HepG2 (cell line): ENCODE measurements around the gene ADM5. TPM values are rescaled to one million over a fixed set of nuclear protein-coding genes. Genes with fewer than 3 reads are reported as not detected.

Experiments
- BCL6 ChIP-seq: IDR thresholded peaks from 2 replicates; pipeline ENCODE4 v1.6.1; 2016; ENCODE audit warnings: missing genetic modification reagents, missing compliant biosample characterization
- BRD4 ChIP-seq: sonication (generic); formaldehyde crosslinking; IDR thresholded peaks from 2 replicates; pipeline ENCODE4 v1.4.0; 2020; ENCODE audit warnings: missing genetic modification reagents
- CEBPB ChIP-seq: IDR thresholded peaks from 2 replicates; pipeline ENCODE4 v1.6.1; 2011; ENCODE audit warnings: low read depth, low read length, improper control_type of control experiment, borderline replicate concordance
- GPN1 ChIP-seq: sonication (generic); formaldehyde crosslinking; IDR thresholded peaks from 2 replicates; pipeline ENCODE4 v1.5.1; 2020; ENCODE audit warnings: missing genetic modification reagents, borderline replicate concordance
- JUNB ChIP-seq: sonication (generic); formaldehyde crosslinking; IDR thresholded peaks from 2 replicates; pipeline ENCODE4 v1.8.0; 2022; ENCODE audit warnings: missing genetic modification reagents, mild to moderate bottlenecking, borderline replicate concordance
- KLF16 ChIP-seq, 2 experiments: sonication (generic) in 1 of 2; formaldehyde crosslinking in 1 of 2; IDR thresholded peaks; 2 replicates each; pipeline versions ENCODE4 v1.6.1 to v1.8.0; 2016 to 2023; ENCODE audit warnings: missing genetic modification reagents in 2 of 2, missing compliant biosample characterization in 1 of 2
- KLF6 ChIP-seq: IDR thresholded peaks from 2 replicates; pipeline ENCODE4 v1.8.0; 2016; ENCODE audit warnings: missing biosample characterization, missing genetic modification reagents
- MED8 ChIP-seq: sonication (generic); formaldehyde crosslinking; IDR thresholded peaks from 2 replicates; pipeline ENCODE4 v1.8.1; 2023; ENCODE audit warnings: mild to moderate bottlenecking, missing genetic modification reagents; ENCODE audit not compliant: insufficient replicate concordance
- MEIS1 ChIP-seq: sonication (generic); formaldehyde crosslinking; IDR thresholded peaks from 2 replicates; pipeline ENCODE4 v1.9.0; 2021; ENCODE audit warnings: mild to moderate bottlenecking, missing genetic modification reagents, moderate library complexity, borderline replicate concordance
- NFYC ChIP-seq: IDR thresholded peaks from 2 replicates; pipeline ENCODE4 v1.6.1; 2016; ENCODE audit warnings: missing genetic modification reagents, missing compliant biosample characterization
- RFX5 ChIP-seq: IDR thresholded peaks from 2 replicates; pipeline ENCODE4 v1.6.1; 2011; ENCODE audit warnings: low read depth, low read length, improper control_type of control experiment
- SP5 ChIP-seq: IDR thresholded peaks from 2 replicates; pipeline ENCODE4 v1.6.1; 2016; ENCODE audit warnings: low read depth, borderline replicate concordance
- ZMYM4 ChIP-seq: sonication (generic); formaldehyde crosslinking; IDR thresholded peaks from 2 replicates; pipeline ENCODE4 v1.8.1; 2023; ENCODE audit warnings: mild to moderate bottlenecking, missing genetic modification reagents
- ZNF143 ChIP-seq: sonication (generic); formaldehyde crosslinking; IDR thresholded peaks from 2 replicates; pipeline ENCODE4 v1.4.0; 2020; ENCODE audit warnings: missing genetic modification reagents
- ZNF263 ChIP-seq: sonication (generic); formaldehyde crosslinking; IDR thresholded peaks from 2 replicates; pipeline ENCODE4 v1.4.0; 2020; ENCODE audit warnings: missing genetic modification reagents
- ZNF430 ChIP-seq: sonication (generic); formaldehyde crosslinking; IDR thresholded peaks from 2 replicates; pipeline ENCODE4 v1.9.0; 2021; ENCODE audit warnings: mild to moderate bottlenecking, missing genetic modification reagents
- ZNF672 ChIP-seq: sonication (generic); formaldehyde crosslinking; IDR thresholded peaks from 2 replicates; pipeline ENCODE4 v1.8.1; 2022; ENCODE audit warnings: missing genetic modification reagents
- ZNF878 ChIP-seq: sonication (generic); formaldehyde crosslinking; IDR thresholded peaks from 2 replicates; pipeline ENCODE4 v1.8.1; 2023; ENCODE audit warnings: mild to moderate bottlenecking, missing genetic modification reagents, moderate library complexity
- polyA plus RNA-seq, 8 experiments: library from polyadenylated mRNA; depleted of rRNA in 3 of 8; stranded (reverse) in 7 of 8; unstranded in 1 of 8; fragments of >200 nt; fragmentation: Illumina TruSeq in 4 of 8; extraction: Trizol in 4 of 8; gene quantifications; 2 replicates each; pipeline versions ENCODE4 v1.2.1 to v1.2.3, GENCODE V29; 2011 to 2016; ENCODE audit warnings: low read depth in 4 of 8, missing spikeins in 1 of 8, mixed read lengths in 1 of 8; ENCODE audit not compliant: insufficient read depth in 1 of 8
- total RNA-seq, 5 experiments: library from RNA; depleted of rRNA; stranded (reverse); fragments of >200 nt; fragmentation: Illumina TruSeq; extraction: Trizol; gene quantifications; 2 replicates each; pipeline ENCODE4 v1.2.3, GENCODE V29; 2016; ENCODE audit warnings: low read depth in 1 of 5
- TF ChIP-seq, protein P1 (sequence below): sonication (generic); formaldehyde crosslinking; IDR thresholded peaks from 2 replicates; pipeline ENCODE4 v1.5.0; 2020; ENCODE audit warnings: mild to moderate bottlenecking, missing genetic modification reagents, borderline replicate concordance
- TF ChIP-seq, protein P2 (sequence below): sonication (generic); formaldehyde crosslinking; IDR thresholded peaks from 2 replicates; pipeline ENCODE4 v1.5.1; 2020; ENCODE audit warnings: missing genetic modification reagents, mild to moderate bottlenecking, borderline replicate concordance
- TF ChIP-seq, protein P3 (sequence below), 2 experiments: sonication (generic) in 1 of 2; formaldehyde crosslinking in 1 of 2; IDR thresholded peaks; 2 replicates each; pipeline versions ENCODE4 v1.5.1 to v1.6.1; 2011 to 2020; ENCODE audit warnings: borderline replicate concordance in 1 of 2, low read depth in 1 of 2, low read length in 1 of 2, mild to moderate bottlenecking in 1 of 2, missing genetic modification reagents in 1 of 2, moderate library complexity in 1 of 2
- TF ChIP-seq, protein P4 (sequence below): sonication (generic); formaldehyde crosslinking; IDR thresholded peaks from 2 replicates; pipeline ENCODE4 v1.8.1; 2023; ENCODE audit warnings: missing genetic modification reagents, inconsistent platforms, borderline replicate concordance
- TF ChIP-seq, protein P5 (sequence below): IDR thresholded peaks from 2 replicates; pipeline ENCODE4 v1.6.1; 2016; ENCODE audit warnings: missing genetic modification reagents, missing compliant biosample characterization

The ADM5 gene
- total and polyA plus RNA-seq, 2 of the 13 experiments (the other 11 are each of a cell fraction or from before 2014, with no cell fraction given), result 2.7 to 4.1 TPM

DNA sequence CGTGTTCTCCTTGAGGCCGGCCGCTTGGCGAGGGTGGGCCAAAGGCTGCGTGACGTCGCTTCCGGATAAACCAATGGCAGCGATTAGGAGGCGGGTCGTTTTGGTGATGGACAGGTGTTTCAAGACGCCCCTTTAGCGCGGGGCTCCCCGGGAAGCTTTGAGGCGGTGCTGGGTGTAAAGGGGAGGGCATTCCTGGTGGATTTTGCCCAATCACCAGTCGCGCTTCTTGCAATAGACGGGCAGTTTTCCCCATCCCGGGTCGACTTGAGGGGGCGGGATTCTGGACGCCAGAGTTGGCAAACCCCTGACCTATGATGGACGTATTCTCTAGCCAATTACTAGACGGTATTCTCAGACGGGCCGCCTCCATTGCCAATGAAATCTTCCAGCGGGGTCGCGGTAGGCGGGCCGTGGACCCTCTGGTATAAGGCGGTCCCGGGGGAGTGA lies 12.6 kb upstream of the ADM5 start (continued):
- TF ChIP-seq, protein P1, sequence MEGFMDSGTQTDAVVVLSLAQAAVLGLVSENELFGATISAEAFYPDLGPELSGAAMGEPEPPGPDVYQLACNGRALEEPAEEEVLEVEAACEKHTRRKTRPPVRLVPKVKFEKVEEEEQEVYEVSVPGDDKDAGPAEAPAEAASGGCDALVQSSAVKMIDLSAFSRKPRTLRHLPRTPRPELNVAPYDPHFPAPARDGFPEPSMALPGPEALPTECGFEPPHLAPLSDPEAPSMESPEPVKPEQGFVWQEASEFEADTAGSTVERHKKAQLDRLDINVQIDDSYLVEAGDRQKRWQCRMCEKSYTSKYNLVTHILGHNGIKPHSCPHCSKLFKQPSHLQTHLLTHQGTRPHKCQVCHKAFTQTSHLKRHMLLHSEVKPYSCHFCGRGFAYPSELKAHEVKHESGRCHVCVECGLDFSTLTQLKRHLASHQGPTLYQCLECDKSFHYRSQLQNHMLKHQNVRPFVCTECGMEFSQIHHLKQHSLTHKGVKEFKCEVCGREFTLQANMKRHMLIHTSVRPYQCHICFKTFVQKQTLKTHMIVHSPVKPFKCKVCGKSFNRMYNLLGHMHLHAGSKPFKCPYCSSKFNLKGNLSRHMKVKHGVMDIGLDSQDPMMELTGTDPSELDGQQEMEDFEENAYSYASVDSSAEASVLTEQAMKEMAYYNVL (CRISPR knock-in tag), result no peak
- TF ChIP-seq CEBPB (peak; percentile 70; the same call in 1 of the 2 replicates), ZNF430 (no peak), BCL6 (CRISPR knock-in tag) (no peak), ZNF143 (CRISPR knock-in tag) (peak; percentile 67), ZNF878 (no peak), JUNB (CRISPR knock-in tag) (no peak), BRD4 (CRISPR knock-in tag) (no peak), MEIS1 (CRISPR knock-in tag) (0 out of 2 replicates have a peak, but pooled peaks have one; percentile 51), NFYC (CRISPR knock-in tag) (peak; percentile 86), SP5 (CRISPR knock-in tag) (peak; percentile 19; the same call in 1 of the 2 replicates), KLF16 (CRISPR knock-in tag; IDR thresholded peaks at IDR 0.05) (no peak), MED8 (no peak), GPN1 (CRISPR knock-in tag) (no peak), KLF6 (CRISPR knock-in tag) (no peak), RFX5 (peak; percentile 62; the same call in 1 of the 2 replicates), ZNF672 (no peak), ZMYM4 (peak; percentile 77), ZNF263 (CRISPR knock-in tag) (no peak)
- TF ChIP-seq, protein P2, sequence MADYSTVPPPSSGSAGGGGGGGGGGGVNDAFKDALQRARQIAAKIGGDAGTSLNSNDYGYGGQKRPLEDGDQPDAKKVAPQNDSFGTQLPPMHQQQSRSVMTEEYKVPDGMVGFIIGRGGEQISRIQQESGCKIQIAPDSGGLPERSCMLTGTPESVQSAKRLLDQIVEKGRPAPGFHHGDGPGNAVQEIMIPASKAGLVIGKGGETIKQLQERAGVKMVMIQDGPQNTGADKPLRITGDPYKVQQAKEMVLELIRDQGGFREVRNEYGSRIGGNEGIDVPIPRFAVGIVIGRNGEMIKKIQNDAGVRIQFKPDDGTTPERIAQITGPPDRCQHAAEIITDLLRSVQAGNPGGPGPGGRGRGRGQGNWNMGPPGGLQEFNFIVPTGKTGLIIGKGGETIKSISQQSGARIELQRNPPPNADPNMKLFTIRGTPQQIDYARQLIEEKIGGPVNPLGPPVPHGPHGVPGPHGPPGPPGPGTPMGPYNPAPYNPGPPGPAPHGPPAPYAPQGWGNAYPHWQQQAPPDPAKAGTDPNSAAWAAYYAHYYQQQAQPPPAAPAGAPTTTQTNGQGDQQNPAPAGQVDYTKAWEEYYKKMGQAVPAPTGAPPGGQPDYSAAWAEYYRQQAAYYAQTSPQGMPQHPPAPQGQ (CRISPR knock-in tag), result no peak
- TF ChIP-seq, protein P3, sequence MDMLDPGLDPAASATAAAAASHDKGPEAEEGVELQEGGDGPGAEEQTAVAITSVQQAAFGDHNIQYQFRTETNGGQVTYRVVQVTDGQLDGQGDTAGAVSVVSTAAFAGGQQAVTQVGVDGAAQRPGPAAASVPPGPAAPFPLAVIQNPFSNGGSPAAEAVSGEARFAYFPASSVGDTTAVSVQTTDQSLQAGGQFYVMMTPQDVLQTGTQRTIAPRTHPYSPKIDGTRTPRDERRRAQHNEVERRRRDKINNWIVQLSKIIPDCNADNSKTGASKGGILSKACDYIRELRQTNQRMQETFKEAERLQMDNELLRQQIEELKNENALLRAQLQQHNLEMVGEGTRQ (IDR thresholded peaks at IDR 0.05; ENCODE audit: low read depth, low read length), result 0 out of 2 replicates have a peak, but pooled peaks have one; percentile 0
- TF ChIP-seq, protein P3 (CRISPR knock-in tag; IDR thresholded peaks at IDR 0.05; ENCODE audit: borderline replicate concordance), result peak; percentile 11; the same call in 1 of the 2 replicates
- TF ChIP-seq, protein P4, sequence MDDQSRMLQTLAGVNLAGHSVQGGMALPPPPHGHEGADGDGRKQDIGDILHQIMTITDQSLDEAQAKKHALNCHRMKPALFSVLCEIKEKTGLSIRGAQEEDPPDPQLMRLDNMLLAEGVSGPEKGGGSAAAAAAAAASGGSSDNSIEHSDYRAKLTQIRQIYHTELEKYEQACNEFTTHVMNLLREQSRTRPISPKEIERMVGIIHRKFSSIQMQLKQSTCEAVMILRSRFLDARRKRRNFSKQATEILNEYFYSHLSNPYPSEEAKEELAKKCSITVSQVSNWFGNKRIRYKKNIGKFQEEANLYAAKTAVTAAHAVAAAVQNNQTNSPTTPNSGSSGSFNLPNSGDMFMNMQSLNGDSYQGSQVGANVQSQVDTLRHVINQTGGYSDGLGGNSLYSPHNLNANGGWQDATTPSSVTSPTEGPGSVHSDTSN (CRISPR knock-in tag), result no peak; the same call in 1 of the 2 replicates
- TF ChIP-seq, protein P5, sequence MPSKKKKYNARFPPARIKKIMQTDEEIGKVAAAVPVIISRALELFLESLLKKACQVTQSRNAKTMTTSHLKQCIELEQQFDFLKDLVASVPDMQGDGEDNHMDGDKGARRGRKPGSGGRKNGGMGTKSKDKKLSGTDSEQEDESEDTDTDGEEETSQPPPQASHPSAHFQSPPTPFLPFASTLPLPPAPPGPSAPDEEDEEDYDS (CRISPR knock-in tag), result peak; percentile 98
